Dermis blood vessel endothelial cell (primary cell): ENCODE data around the gene CRACR2A. TPM values are rescaled to one million over a fixed set of nuclear protein-coding genes. Genes with fewer than 3 reads are reported as not detected.

Source experiments
- DNase-seq: peaks from one replicate; pipeline ENCODE4 v3.0.0; 2010
- total RNA-seq: library from RNA; depleted of rRNA; stranded (reverse); fragments of >200 nt; gene quantifications from 2 replicates; pipeline ENCODE4 v1.2.3, GENCODE V29; 2014

Gene CRACR2A
- total RNA-seq, 1 donor from 2014 or later: 8.8 TPM

DNA sequence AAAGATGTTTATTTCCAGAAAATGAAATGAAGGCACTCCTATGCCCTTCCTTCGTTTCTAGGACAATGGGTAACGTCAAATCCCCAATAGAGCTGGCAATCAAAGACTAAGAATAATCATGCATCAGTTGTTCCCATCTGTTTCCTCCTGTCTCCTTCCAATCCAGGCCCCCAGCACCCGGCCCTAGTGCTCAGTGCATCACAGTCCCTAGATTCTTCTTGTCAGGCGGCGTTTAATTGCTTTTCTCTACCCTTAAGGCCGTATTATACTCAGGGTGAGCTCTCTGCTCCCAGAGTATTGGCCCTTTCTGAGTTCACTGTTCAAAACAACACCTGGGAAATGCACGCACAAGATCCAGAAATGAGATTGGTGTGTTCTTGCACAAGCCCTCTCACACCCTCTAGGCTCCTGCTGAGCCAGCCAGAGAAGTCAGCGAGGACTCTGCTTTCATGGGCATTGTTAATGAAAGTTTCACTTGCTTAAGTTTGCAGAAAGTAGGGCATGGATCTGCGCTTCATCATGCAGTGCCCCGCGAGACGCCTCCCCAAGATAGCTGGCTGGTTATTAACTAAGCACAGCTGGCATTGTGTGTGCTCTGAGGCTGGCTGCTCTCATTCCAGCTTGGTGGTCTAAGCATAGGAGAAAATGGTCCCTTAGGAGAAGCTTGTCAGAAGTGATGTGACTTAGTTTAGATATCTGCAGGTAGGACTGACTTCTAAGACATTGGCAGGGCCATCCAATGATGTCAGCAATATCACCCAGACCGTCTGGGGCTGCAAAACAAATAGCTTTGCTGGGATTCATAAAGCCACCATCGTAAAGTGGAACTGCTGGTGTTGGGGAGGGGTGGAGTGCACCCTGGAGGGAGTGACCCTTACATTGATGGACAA, 28.7 kb downstream of the CRACR2A start:
- DNase-seq: no peak

DNA sequence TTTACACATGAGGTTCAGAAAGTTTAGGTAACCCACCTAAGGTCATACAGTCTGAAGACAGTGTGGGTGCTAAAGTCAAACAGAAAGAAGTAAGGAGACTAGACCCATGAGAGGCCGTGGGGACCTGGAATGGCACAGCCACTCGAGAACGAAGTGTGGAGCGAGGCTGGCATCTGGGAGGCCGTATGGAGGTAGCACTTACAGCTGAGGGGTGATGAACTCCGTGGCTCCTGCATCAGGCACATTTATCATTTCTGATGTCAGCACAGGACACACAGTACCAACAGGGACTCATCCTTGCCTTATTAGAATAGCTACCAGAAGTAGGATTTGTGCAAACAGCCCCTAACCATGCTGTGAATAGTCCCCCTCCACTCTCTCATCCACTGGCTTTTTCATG, 30.5 kb downstream of the CRACR2A start:
- no peak for DNase-seq

DNA sequence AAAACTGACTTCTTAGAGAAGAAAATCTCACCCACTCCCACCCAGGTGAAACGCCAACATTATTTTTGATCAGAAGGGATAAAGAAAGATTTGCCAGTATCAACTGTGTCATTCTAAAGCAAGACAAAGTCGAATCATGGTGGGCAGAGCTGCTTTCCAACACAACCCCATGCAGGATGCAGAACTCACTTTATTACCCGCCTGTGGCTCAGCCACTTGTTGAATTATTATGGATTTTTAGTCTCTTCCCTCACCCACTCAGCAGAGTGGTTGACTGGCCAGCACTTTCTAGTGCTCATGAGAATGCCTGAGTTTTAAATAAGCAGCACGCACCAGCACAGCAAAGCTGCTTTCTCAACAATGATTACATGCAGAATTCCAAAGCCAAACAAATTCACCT, 32.1 kb downstream of the CRACR2A start:
- no peak for DNase-seq

DNA sequence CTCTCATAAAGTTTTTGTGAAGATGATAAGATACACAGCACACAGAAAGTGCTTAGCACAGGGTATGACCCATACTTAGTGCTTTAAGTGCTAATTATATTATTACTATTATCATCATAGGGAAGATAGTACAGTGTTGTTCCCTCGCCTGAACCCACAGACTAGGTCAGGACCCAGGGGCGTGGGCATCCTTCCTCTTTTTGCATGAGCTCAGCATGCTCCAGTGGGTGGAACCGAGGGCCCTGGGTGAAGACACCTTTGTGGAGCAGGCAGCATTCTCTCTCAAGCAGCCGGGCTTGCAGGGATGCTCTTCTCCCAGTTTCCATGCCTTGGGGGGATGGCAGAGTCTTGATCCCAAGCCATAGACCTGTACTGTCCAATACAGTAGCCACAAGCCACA, 34.8 kb downstream of the CRACR2A start:
- no peak for DNase-seq

DNA sequence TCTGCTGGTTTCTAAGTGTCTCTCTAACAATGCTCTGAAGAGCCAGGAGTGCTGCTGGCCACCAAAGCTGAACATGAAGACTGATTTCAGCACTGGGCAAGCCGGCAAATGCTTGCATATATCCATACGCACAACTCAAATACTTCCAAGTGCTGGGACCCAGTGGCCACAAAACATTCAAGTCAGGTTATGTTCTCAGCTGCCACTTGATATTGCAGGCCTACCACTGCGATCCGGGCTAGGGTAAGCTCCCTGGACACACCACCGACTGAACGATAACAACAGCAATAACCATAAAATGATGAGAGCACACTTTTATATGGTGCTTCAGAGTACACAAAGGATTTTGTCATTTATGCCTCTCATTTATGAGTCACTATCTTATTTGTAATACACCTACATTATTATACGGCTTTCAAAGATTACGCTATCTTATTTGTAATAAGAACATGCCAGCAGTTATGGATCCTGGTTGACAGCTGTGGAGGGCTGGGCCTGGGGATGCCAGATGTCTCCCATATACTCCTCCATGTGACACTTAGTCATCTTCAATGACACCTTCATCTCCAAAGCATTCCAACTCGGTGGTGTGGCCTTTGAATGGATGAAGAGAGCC, 35.5 kb downstream of the CRACR2A start:
- no peak for DNase-seq

DNA sequence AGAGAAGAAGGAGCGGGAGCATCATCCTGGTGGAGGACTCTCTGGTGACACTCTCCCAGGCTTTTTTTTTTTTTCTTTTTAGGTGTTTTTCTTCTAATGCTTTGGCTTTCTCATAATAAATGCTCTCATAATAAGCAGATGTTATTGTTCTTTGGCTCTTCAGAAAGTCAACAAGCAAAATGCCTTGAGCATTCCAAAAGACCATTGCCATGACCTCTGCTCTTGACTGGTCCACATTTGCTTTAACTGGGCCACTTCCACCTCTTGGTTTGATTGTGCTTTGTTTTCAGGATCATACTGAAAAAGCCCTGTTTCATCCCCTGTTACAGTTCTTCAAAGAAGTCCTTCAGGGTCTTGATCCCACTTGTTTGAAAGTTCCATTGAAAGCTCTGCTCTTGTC, 36.9 kb downstream of the CRACR2A start:
- DNase-seq: no peak

DNA sequence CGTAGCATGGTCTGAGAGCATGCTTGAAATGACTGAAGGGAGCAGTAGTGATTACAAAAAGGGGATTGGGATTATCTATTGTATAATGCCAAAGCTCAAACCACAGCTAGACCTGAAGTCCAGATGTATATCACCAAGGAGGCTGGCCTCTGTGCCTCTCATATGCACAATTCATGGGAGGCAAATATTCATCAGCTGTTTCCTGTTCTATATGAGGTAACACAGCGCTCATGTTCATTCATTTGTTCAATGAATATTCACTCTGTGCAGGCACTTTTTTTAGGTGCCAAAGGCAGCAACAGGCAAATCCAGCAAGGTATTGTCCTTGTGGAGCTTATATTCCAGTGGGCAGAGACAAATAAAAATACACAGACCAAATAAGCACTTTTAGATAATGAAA, 39.0 kb downstream of the CRACR2A start:
- DNase-seq: no peak

DNA sequence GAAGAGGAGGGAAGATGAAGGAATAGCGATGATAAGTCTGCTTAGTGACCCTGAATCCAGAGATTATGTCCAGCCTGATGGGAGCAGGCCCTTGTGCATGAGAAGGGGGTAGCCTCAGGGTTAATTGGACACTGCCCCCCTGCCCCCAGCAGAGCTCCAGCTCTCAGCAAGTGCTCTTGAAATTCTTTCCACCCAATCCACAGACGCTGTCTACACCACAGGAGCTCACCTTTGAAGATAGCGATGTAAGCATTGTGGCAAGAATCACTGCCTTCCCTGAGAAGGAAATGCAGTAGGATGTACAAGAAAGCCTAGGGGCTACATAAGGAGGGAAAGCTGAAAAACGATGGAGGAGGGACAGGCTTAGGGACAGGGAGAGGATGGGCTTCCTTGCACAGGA, 39.4 kb downstream of the CRACR2A start:
- DNase-seq: no peak

DNA sequence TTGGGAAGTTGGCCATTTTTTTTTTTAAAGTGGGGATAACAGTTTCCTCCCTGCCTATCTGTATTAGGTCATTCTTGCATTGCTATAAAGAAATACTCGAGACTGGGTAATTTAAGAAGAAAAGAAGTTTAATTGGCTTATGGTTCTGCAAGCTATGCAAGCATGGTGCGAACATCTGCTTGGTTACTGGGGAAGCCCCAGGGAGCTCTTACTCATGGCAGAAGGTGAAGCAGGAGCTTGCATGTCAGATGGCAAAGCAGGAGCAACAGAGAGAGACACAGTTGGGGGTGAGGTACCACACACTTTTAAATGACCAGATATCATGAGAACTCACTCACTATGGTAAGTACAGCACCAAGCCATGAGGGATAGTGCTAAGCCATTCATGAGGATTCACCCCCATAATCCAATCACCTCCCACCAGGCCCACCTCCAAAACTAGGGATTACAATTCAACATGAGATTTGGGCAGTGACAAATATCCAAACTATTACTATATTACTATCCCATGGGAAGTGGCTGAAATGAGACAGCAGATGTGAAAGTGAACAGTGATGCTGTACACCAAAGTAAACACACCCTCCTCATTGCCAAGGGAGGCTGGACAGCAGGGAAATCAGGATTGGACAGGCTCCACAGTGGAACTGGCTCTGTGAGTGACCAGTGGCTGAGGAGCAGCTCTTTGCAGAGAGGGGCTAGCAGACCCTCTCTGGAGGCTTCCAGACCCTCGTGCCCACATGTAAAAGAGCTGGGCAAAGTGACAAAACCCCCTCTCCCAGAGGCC, 40.5 kb downstream of the CRACR2A start:
- DNase-seq: no peak

DNA sequence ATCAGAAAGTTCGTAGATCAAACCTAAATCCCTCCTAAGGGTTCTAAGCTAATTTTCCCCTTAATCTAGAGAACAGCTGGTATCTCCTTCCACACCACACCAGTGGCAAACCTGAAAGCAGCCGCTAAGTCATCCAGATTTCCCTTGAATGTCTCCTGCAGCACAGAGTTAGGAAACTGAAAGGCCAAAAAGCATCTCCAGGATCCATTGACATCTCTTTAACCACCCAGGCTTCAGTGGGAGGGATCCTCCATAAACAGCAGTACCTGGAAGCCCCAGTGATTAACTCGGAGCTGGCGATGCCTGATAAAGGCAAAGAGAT, 47.6 kb downstream of the CRACR2A start:
- DNase-seq: no peak

DNA sequence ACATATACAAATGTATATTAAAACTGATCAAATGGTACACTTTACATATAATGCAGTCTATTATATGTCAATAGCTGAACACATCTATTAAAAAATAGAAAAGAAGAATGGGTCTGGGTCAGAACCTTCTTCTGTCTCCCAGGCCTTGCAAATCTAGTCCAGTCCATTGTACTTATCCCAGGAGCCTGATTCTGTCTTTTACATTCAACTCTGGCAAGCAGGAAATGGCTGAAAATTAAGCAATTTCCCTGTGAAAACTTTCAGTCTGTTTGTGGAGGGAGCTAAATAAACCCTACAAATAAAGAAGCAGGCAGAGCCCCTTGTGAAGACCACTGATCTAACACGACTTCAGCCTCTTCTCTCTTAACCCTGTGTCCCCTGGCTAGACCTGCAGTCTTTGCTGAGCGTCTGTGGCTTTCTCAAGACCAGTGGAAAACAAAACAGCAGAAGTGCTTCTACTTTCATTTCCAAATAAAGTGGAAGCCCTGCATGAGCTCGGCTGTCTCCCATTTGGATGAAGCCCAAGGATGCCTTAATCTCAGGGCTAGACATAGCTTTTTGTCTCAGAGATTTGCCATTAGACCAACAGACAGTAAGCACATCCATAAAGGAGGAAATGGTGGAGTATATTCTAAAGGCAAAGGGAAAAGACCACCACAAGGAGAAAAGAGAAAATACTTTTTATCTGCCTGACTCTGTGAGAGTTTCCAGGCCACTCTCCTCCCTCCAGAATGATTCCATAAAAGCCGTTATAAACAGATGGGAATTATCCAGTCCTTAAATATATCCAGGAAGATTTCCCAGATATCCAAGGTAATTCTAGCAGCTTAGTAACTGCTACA, 48.2 kb downstream of the CRACR2A start:
- peak; percentile 57 for DNase-seq

DNA sequence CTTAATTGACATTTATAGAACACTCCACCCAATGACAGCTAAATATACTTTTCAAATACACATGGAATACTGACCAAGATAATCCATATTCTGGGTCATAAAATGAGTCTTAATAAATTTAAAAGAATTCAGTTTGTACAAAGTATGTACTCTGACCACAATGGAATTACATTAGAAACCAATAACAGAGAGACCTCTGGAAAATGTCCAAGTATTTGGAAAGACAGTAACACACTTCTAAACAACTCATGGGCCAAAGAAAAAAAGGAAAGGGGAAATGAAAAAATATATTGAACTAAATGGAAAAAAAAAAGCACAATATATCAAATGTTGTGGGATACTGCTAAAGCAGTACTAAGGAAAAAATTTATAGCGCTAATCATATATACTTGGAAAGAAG, 52.0 kb downstream of the CRACR2A start:
- DNase-seq: no peak

DNA sequence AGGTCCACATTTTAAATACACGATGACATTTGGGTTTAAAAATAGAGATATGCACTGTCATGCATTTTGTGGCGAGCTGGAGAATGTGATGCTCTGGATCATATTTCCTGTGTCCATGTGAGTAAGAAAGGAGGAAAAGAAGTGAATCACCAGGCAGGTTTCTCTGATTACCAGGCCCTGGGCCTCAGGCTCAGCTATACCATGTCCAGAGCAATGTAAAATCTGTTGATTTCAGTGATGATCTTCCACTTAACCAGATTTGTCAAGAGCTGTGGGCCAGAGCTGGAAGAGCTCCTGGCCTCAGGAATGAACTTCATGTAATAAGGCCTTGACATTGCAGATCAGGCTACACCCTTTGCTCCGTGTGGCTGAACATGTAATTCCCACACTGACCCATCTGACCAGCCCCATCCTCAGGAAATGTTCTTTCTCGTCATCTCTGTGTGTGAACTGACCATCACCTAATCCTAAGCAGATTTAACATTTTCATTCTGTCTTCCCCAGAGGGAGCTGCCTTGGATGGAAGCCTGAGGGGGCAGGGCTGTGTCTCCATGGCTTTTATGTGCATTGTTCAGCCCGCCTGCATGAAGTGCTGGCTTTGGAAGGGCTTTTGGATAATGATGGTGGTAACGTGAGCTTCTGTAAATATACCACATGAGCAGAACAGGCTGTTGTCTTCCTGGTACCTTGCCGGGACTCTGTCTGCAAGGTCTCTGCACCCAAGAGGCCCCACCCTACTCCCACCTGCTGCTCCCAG, 54.5 kb downstream of the CRACR2A start:
- DNase-seq: peak; percentile 77

DNA sequence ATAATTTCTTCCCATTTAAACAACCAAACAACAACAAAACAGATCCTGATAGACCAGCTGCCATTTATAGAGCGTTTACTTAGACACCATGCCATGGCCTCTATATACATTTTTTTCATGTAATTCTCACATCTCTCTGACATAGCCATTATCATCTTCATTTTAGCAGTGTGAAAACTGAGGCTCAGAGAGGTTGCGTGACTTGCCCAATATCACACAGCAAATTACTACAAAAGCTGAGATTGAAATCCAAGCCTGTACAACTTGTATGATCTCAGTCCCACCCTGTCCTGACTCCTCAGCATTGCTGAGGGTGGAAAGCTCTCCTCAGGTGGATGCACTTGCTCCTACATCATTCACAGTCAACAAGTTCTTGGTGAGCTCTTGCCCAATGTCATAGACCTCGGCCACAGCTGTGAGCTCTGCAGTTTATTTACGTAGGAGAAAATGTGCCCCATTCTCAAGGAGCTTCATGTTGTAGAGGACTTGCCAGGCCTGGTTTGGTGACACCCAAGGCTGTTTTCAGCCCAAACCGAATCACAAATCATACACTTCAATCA, 55.5 kb downstream of the CRACR2A start:
- no peak for DNase-seq

DNA sequence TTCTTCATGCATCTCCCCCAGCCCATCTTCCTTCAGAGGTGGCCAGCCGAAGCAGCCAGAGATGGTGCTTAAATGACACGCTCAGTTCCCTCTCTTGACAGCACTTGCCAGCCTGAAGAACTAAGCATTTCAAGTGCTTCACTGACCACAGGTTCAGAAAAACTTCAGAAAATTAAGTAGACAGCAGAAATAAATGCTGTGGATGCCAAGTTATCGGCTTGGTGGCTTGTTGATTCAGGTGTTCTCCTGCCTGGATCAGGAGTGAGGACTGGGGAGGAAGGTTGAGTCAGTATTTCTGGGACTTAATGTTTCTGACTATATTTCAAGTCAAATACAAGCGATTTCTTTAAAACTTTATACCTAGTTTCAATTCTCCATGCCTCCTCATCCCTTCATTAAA, 58.2 kb downstream of the CRACR2A start:
- no peak for DNase-seq

DNA sequence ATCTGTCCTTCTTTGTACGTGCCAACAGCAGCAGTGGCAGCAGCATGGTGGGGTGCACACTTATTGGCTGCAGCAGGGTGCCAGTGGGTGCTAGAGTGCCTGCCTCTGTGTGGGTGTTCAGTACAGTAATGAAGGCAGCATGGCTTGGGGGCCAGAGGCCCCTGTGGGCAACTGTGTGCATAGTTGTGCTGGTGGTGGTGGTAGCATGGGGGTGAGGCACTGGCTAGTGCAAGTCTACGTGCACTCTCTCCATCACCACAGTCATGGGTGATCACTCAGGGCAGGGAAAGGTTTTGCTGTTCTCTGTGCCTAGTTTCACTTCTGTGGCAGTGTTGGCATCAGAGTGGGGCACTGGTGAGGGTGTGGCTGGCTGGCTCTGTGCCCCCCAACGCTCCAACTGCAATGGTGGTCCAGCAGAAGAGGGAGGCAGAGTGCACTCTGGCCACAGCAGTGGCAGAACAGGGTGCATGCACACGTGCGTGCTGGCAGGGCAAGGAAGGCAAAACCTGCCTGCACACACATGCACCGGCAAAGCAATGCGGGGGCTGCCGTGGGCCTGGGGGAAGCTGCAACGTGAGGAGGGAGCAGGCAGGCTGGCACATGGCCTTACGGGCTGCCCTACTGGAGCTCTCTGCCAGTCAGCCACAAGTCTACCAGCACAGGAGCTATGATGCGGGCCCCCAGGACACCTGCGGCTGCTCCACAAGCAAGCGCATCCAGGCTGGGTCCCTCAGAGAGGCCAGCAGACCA, 60.1 kb downstream of the CRACR2A start:
- no peak for DNase-seq

DNA sequence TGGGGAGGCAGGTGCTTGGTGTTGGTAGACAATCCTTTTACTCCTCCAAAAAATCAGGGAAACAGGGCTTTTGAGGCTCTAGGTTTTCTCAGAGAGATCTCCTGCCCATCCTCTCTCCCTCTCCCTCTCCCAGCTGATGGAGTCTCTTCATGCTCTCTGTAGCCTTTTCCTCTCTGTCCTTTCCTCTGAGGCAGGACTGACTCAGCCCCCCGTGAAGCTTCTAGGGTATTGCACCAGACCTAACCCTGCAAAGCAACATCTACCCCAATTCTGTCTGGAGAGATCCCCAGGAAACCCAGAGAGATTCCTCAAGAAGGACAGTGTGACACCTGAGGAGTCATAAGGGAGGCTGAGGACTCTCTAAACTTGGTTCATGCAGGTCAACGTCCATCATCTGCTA, 66.4 kb downstream of the CRACR2A start:
- DNase-seq: no peak

DNA sequence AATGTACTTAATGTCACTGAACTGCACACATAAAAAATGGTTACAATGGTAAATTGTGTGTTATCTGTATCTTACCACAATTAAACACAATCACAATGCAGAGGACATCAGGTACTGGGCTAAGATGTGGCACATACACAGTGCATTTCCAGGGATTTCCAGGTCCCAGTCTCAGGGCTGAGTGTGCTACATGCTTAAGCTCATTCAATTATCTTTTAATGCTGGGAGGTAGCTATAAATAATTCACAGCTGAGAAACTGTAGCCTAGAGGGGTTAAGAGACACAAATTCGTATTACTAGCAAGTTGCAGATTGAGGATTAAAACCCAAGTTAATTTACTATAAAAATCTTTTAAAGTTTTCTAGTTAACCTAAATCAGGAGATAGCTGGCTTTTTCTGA, 67.1 kb downstream of the CRACR2A start:
- DNase-seq: no peak

DNA sequence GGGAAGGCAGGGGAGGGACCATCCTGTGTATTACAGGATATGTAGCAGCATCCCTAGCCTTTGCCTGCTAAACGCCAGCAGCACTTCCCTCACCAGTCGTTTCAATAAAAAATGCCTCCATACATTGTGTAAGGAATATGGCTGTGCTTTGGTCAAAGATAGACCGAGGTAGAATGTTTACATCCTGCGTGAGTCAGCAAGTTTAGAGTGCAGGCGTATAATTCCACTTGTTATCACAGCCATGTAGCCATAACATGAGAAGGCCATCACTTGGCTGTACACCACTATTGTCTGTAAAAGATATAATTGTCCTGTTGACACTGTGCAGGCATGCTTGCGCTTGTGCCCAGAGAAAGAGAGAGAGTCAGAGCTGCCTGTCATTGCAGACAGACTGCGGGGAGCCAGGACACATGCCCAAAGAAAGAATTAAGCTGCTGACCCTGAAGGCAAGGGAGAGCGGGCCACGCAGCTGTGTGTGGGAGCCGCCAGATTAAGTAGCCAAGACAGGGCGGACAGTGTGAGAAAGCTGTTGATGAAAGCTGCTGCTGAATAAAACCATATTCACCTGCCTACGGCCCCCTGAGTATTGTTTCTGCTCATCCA, 68.4 kb downstream of the CRACR2A start:
- DNase-seq: no peak

DNA sequence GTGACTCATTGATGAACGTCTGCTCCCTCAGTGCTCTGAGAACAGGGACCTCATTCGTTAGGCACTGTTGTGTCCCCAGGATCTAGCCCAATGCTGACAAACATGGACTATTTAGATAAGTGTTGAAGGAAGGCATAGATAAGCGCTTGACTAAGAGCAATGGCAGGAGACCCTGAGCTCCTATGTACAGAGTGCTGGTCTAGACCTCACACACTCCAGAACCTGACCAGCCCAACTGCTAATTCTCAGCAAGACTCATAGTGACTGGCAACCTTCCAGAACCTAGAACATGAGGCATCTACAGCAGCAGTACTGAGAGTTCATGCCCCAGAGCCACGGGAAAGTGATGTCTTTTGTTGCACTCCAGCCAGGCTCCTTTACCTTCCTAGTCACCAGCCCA, 69.2 kb downstream of the CRACR2A start:
- DNase-seq: peak; percentile 41
